K562 (cell line): ENCODE results near the gene STARD3NL. TPM values are rescaled to one million over a fixed set of nuclear protein-coding genes. Genes with fewer than 3 reads are reported as not detected.
A peak's percentile ranks its signal among the peaks of the same experiment; 100 is the strongest.

Experiments
- BDP1 ChIP-seq: IDR thresholded peaks from 3 replicates; pipeline ENCODE4 v1.6.1; 2011; ENCODE audit not compliant: insufficient read length, insufficient read depth
- ESRRA ChIP-seq: fragments of 450-650 bp; IDR thresholded peaks from 2 replicates; pipeline ENCODE4 v1.6.1; 2014; ENCODE audit warnings: low read depth, mild to moderate bottlenecking, moderate library complexity, borderline replicate concordance
- HMGN3 ChIP-seq: IDR thresholded peaks from 2 replicates; pipeline ENCODE4 v1.6.1; 2011; ENCODE audit warnings: borderline replicate concordance, low read depth, mild to moderate bottlenecking, mixed read lengths, low read length; ENCODE audit not compliant: insufficient read length; ENCODE audit errors: extremely low read depth
- NFATC3 ChIP-seq: fragments of 450-650 bp; IDR thresholded peaks from 2 replicates; pipeline ENCODE4 v1.6.1; 2017; ENCODE audit warnings: mild to moderate bottlenecking
- NFIX ChIP-seq: fragments of 250-450 bp; sonication (Bioruptor Pico); IDR thresholded peaks from 2 replicates; pipeline ENCODE4 v1.4.0; 2020; ENCODE audit warnings: low read depth, mild to moderate bottlenecking, moderate library complexity
- POLR2H ChIP-seq: IDR thresholded peaks from 2 replicates; pipeline ENCODE4 v1.6.1; 2016; ENCODE audit warnings: missing genetic modification characterization, low read depth, mild to moderate bottlenecking, control low read depth, missing compliant biosample characterization, moderate library complexity
- RFX5 ChIP-seq: IDR thresholded peaks from 2 replicates; pipeline ENCODE4 v1.6.1; 2011; ENCODE audit warnings: low read depth, mild to moderate bottlenecking, improper control_type of control experiment, low read length
- SLC30A9 ChIP-seq: fragments of 250-450 bp; sonication (Bioruptor Pico); IDR thresholded peaks from 2 replicates; pipeline ENCODE4 v1.8.0; 2022; ENCODE audit warnings: mild to moderate bottlenecking, moderate library complexity
- SMARCA4 ChIP-seq: fragments of 450-650 bp; IDR thresholded peaks from 2 replicates; pipeline ENCODE4 v1.6.1; 2016
- TAL1 ChIP-seq: fragments of 450-650 bp; IDR thresholded peaks from 2 replicates; pipeline ENCODE4 v1.6.1; 2016; ENCODE audit warnings: mild to moderate bottlenecking
- YY1 ChIP-seq, 3 experiments: IDR thresholded peaks; 2 replicates each; pipeline ENCODE4 v1.6.1; 2011; ENCODE audit warnings: low read length in 2 of 3, mild to moderate bottlenecking in 2 of 3, moderate library complexity in 2 of 3, borderline replicate concordance in 1 of 3, control low read depth in 1 of 3, low read depth in 1 of 3; ENCODE audit not compliant: insufficient read depth in 3 of 3, insufficient replicate concordance in 2 of 3, control insufficient read depth in 1 of 3, insufficient read length in 1 of 3; ENCODE audit errors: extremely low read depth in 1 of 3
- ZFP36 ChIP-seq: fragments of 150-350 bp; IDR thresholded peaks from 2 replicates; pipeline ENCODE4 v1.6.1; 2018; ENCODE audit warnings: low read length, low read depth; ENCODE audit not compliant: partially characterized antibody
- ZNF384 ChIP-seq: IDR thresholded peaks from 2 replicates; pipeline ENCODE4 v1.6.1; 2012; ENCODE audit warnings: low read depth, low read length, improper control_type of control experiment
- polyA plus RNA-seq, 8 experiments: library from polyadenylated mRNA; depleted of rRNA in 4 of 8; stranded (reverse) in 5 of 8; unstranded in 3 of 8; fragments of >200 nt; fragmentation: Nextera tagmentation in 2 of 8; fragmentation: Illumina TruSeq in 1 of 8; extraction: Ambion mirVana in 2 of 8; extraction: Trizol in 1 of 8; gene quantifications; 2 replicates each; pipeline versions ENCODE4 v1.2.1 to v1.2.3, GENCODE V29; 2011 to 2014; ENCODE audit warnings: inconsistent platforms in 1 of 8, missing spikeins in 1 of 8
- total RNA-seq, 7 experiments: library from RNA; depleted of rRNA in 6 of 7; stranded (reverse); fragments of >200 nt in 6 of 7; fragmentation: Illumina TruSeq in 2 of 7; extraction: Trizol in 2 of 7; gene quantifications; 2 replicates each; pipeline versions ENCODE4 v1.2.1 to v1.2.3, GENCODE V29; 2011 to 2021; ENCODE audit warnings: low replicate concordance in 1 of 7
- TF ChIP-seq, protein P1 (sequence below): sonication (generic); formaldehyde crosslinking; IDR thresholded peaks from 2 replicates; pipeline ENCODE4 v1.8.0; 2022; ENCODE audit warnings: mild to moderate bottlenecking, missing genetic modification reagents, borderline replicate concordance
- TF ChIP-seq, protein P2 (sequence below): fragments of 250-450 bp; sonication (Bioruptor Pico); IDR thresholded peaks from 2 replicates; pipeline ENCODE4 v1.5.0; 2022; ENCODE audit warnings: mild to moderate bottlenecking
- TF ChIP-seq, protein P3 (sequence below), 3 experiments: IDR thresholded peaks in 2 of 3; conservative IDR thresholded peaks in 1 of 3; 2 replicates each; pipeline ENCODE4 v1.5.1; 2011 to 2012; ENCODE audit warnings: low read length in 3 of 3, mild to moderate bottlenecking in 3 of 3, control low read depth in 2 of 3, improper control_type of control experiment in 1 of 3, inconsistent platforms in 1 of 3, low read depth in 1 of 3, mixed read lengths in 1 of 3, moderate library complexity in 1 of 3; ENCODE audit not compliant: insufficient read depth in 2 of 3
- TF ChIP-seq, protein P4 (sequence below): fragments of 450-650 bp; IDR thresholded peaks from 2 replicates; pipeline ENCODE4 v1.6.1; 2016; ENCODE audit warnings: borderline replicate concordance
- TF ChIP-seq, protein P5 (sequence below): sonication (generic); IDR thresholded peaks from 2 replicates; pipeline ENCODE4 v1.6.1; 2016

STARD3NL gene
- total and polyA plus RNA-seq, 9 of the 15 experiments (the other 6 are each of a cell fraction or from before 2014, with no cell fraction given): 42.2 to 90.0 (median 57.6) TPM

DNA sequence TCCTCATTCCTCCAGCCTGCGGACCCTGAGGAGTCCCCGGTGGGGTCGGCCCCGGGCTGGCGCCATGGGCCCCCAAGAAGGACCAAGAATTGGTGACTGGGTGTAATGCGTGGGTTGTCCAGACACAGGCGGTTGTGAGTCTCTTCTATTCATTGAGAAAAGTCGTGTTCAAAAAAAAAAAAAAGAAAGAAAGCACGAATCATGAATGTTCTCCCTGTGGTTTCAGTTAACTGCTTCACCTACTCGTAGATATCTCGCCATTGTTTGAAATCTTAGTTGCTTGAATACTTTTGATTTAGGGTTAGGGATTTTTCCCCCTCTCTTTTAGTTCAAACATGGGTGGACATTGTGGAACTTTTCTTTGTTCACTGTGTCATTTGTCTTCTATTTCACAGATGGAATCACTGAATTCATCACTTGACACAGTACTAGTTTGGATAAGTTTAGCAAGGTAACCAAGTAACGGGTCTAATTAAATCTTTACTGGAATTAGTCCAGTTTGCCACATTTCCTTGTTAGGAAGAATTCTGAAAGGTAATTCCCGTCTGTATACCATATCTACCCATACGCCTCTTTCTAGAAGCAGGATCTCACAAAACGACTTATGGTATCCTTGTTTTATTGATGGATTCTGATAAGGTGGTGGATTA is 775 bp downstream of the STARD3NL start (continued):
- no peak for TF ChIP-seq BDP1
- TF ChIP-seq ZFP36: no peak
- TF ChIP-seq POLR2H (tag): no peak
- TF ChIP-seq, protein P1, sequence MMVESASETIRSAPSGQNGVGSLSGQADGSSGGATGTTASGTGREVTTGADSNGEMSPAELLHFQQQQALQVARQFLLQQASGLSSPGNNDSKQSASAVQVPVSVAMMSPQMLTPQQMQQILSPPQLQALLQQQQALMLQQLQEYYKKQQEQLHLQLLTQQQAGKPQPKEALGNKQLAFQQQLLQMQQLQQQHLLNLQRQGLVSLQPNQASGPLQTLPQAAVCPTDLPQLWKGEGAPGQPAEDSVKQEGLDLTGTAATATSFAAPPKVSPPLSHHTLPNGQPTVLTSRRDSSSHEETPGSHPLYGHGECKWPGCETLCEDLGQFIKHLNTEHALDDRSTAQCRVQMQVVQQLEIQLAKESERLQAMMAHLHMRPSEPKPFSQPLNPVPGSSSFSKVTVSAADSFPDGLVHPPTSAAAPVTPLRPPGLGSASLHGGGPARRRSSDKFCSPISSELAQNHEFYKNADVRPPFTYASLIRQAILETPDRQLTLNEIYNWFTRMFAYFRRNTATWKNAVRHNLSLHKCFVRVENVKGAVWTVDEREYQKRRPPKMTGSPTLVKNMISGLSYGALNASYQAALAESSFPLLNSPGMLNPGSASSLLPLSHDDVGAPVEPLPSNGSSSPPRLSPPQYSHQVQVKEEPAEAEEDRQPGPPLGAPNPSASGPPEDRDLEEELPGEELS (CRISPR knock-in tag): no peak
- TF ChIP-seq, protein P2, sequence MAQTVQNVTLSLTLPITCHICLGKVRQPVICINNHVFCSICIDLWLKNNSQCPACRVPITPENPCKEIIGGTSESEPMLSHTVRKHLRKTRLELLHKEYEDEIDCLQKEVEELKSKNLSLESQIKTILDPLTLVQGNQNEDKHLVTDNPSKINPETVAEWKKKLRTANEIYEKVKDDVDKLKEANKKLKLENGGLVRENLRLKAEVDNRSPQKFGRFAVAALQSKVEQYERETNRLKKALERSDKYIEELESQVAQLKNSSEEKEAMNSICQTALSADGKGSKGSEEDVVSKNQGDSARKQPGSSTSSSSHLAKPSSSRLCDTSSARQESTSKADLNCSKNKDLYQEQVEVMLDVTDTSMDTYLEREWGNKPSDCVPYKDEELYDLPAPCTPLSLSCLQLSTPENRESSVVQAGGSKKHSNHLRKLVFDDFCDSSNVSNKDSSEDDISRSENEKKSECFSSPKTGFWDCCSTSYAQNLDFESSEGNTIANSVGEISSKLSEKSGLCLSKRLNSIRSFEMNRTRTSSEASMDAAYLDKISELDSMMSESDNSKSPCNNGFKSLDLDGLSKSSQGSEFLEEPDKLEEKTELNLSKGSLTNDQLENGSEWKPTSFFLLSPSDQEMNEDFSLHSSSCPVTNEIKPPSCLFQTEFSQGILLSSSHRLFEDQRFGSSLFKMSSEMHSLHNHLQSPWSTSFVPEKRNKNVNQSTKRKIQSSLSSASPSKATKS: no peak
- TF ChIP-seq ESRRA: no peak
- TF ChIP-seq, protein P3, sequence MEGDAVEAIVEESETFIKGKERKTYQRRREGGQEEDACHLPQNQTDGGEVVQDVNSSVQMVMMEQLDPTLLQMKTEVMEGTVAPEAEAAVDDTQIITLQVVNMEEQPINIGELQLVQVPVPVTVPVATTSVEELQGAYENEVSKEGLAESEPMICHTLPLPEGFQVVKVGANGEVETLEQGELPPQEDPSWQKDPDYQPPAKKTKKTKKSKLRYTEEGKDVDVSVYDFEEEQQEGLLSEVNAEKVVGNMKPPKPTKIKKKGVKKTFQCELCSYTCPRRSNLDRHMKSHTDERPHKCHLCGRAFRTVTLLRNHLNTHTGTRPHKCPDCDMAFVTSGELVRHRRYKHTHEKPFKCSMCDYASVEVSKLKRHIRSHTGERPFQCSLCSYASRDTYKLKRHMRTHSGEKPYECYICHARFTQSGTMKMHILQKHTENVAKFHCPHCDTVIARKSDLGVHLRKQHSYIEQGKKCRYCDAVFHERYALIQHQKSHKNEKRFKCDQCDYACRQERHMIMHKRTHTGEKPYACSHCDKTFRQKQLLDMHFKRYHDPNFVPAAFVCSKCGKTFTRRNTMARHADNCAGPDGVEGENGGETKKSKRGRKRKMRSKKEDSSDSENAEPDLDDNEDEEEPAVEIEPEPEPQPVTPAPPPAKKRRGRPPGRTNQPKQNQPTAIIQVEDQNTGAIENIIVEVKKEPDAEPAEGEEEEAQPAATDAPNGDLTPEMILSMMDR (IDR thresholded peaks at IDR 0.05 in 2 of 3, conservative IDR thresholded peaks at IDR 0.05 in 1 of 3; ENCODE audit: insufficient read depth in 2 of 3, low read depth in 1 of 3, low read length in 3 of 3): peak in 2 of 3 experiments; percentile 11 to 17; a peak in 1 of 6 replicates
- no peak for TF ChIP-seq SLC30A9 (CRISPR knock-in tag)
- TF ChIP-seq, protein P4, sequence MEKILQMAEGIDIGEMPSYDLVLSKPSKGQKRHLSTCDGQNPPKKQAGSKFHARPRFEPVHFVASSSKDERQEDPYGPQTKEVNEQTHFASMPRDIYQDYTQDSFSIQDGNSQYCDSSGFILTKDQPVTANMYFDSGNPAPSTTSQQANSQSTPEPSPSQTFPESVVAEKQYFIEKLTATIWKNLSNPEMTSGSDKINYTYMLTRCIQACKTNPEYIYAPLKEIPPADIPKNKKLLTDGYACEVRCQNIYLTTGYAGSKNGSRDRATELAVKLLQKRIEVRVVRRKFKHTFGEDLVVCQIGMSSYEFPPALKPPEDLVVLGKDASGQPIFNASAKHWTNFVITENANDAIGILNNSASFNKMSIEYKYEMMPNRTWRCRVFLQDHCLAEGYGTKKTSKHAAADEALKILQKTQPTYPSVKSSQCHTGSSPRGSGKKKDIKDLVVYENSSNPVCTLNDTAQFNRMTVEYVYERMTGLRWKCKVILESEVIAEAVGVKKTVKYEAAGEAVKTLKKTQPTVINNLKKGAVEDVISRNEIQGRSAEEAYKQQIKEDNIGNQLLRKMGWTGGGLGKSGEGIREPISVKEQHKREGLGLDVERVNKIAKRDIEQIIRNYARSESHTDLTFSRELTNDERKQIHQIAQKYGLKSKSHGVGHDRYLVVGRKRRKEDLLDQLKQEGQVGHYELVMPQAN: 0 out of 2 replicates have a peak, but pooled peaks have one; percentile 10
- peak; percentile 79 for TF ChIP-seq ZNF384
- TF ChIP-seq NFIX (CRISPR knock-in tag): no peak
- TF ChIP-seq RFX5: no peak
- TF ChIP-seq TAL1: no peak
- TF ChIP-seq, protein P5, sequence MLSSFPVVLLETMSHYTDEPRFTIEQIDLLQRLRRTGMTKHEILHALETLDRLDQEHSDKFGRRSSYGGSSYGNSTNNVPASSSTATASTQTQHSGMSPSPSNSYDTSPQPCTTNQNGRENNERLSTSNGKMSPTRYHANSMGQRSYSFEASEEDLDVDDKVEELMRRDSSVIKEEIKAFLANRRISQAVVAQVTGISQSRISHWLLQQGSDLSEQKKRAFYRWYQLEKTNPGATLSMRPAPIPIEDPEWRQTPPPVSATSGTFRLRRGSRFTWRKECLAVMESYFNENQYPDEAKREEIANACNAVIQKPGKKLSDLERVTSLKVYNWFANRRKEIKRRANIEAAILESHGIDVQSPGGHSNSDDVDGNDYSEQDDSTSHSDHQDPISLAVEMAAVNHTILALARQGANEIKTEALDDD: peak; percentile 93
- peak in 1 of 3 experiments; percentile 3 for TF ChIP-seq YY1 (IDR thresholded peaks at IDR 0.05; ENCODE audit: borderline replicate concordance in 1 of 3, control insufficient read depth in 1 of 3, extremely low read depth in 1 of 3, insufficient read depth in 3 of 3, insufficient read length in 1 of 3, insufficient replicate concordance in 2 of 3, low read depth in 1 of 3, low read length in 2 of 3)
- no peak for TF ChIP-seq HMGN3
- no peak for TF ChIP-seq NFATC3
- 0 out of 2 replicates have a peak, but pooled peaks have one; percentile 22 for TF ChIP-seq SMARCA4
